Measurements from ENCODE around the gene GALNT10. TPM values are rescaled to one million over a fixed set of nuclear protein-coding genes. Genes with fewer than 3 reads are reported as not detected.

The GALNT10 gene
- total RNA-seq, 1 donor from 2014 or later = 178 TPM

DNA sequence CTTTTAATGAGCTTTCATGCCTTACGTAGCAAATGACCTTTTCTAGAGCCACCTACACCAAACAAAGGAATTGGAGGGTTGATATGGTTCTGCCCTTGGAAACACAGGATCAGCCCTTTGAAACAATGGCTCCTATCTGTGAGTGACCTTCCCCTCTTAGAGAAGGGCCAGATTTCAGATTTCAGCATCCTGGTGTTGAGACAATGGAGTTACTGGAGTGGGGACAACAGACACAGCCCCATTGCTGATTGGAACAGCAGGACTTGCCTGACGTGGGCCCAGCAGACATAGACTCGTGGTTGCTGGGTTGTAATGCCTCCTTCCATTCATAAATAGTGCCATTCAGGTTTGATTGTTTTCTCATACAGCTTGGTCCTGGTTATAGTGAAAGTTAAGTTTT lies 96.0 kb downstream of the GALNT10 start:
- no peaks in the 10 kb centered on the region for H3K9me3 Mint-ChIP-seq (ENCODE audit: unreplicated experiment)
- TF ChIP-seq, protein P1, sequence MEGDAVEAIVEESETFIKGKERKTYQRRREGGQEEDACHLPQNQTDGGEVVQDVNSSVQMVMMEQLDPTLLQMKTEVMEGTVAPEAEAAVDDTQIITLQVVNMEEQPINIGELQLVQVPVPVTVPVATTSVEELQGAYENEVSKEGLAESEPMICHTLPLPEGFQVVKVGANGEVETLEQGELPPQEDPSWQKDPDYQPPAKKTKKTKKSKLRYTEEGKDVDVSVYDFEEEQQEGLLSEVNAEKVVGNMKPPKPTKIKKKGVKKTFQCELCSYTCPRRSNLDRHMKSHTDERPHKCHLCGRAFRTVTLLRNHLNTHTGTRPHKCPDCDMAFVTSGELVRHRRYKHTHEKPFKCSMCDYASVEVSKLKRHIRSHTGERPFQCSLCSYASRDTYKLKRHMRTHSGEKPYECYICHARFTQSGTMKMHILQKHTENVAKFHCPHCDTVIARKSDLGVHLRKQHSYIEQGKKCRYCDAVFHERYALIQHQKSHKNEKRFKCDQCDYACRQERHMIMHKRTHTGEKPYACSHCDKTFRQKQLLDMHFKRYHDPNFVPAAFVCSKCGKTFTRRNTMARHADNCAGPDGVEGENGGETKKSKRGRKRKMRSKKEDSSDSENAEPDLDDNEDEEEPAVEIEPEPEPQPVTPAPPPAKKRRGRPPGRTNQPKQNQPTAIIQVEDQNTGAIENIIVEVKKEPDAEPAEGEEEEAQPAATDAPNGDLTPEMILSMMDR (IDR thresholded peaks at IDR 0.05) = no peak
- peaks cover 52% of the 10 kb centered on the region for H3K4me1 Mint-ChIP-seq (ENCODE audit: unreplicated experiment)
- no peak overlapping the region for H3K4me3 Mint-ChIP-seq (ENCODE audit: unreplicated experiment)
- peaks cover 2% of the 10 kb centered on the region for H3K36me3 Mint-ChIP-seq (ENCODE audit: unreplicated experiment)
- DNase-seq (ENCODE audit: extremely low spot score, unreplicated experiment) = peak; percentile 42
- peak overlapping the region; percentile 96 for H3K27ac Mint-ChIP-seq (ENCODE audit: unreplicated experiment)
- H3K27me3 Mint-ChIP-seq (ENCODE audit: unreplicated experiment) = no peaks in the 10 kb centered on the region

DNA sequence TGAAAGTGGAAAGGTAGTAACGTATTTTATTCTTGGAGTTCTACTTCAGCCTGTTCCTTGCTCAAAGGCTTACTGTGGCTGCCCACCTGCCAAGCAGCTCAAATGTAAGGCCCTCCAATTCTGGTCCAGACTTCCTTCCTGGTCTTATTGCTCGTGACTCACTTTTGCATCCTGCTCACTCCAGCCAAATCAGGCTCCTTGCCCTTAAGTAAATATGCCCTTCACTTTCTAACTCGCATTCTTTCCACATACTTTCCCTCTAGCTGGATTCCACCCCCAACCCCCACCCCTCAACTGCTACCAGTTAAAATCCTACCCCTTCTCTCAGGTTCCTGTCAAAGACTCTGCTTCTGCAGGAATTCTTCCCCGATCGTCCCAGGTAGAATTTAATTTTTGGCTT lies 96.6 kb downstream of the GALNT10 start:
- H3K4me3 Mint-ChIP-seq (ENCODE audit: unreplicated experiment) = peak overlapping the region; percentile 48
- H3K4me1 Mint-ChIP-seq (ENCODE audit: unreplicated experiment) = peaks cover 52% of the 10 kb centered on the region
- DNase-seq (ENCODE audit: extremely low spot score, unreplicated experiment) = peak; percentile 63
- H3K27me3 Mint-ChIP-seq (ENCODE audit: unreplicated experiment) = no peaks in the 10 kb centered on the region
- no peaks in the 10 kb centered on the region for H3K9me3 Mint-ChIP-seq (ENCODE audit: unreplicated experiment)
- peak overlapping the region; percentile 96 for H3K27ac Mint-ChIP-seq (ENCODE audit: unreplicated experiment)
- H3K36me3 Mint-ChIP-seq (ENCODE audit: unreplicated experiment) = peaks cover 2% of the 10 kb centered on the region
- TF ChIP-seq, protein P1 (IDR thresholded peaks at IDR 0.05) = no peak

DNA sequence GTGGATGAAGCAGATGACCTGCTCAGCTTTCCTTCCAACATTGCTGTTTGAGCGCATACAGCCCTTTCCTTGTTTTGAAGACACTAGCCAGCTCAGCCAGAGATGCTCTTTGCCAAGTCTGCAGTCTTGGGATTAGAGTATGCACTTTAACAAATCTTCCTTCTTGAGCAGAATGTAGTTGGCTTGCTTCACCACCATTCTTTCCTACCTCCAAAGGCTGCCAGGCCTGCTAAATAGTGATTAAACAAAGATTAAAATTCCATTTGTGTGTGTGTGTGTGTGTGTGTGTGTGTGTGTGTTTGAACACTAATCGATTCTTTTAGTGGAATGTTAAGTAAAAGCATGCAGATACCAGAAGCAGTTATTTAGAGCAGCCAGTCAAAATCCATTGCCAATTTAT lies 97.6 kb downstream of the GALNT10 start:
- peaks cover 2% of the 10 kb centered on the region for H3K36me3 Mint-ChIP-seq (ENCODE audit: unreplicated experiment)
- TF ChIP-seq, protein P1 (IDR thresholded peaks at IDR 0.05) = no peak
- no peaks in the 10 kb centered on the region for H3K9me3 Mint-ChIP-seq (ENCODE audit: unreplicated experiment)
- H3K4me1 Mint-ChIP-seq (ENCODE audit: unreplicated experiment) = peaks cover 52% of the 10 kb centered on the region
- H3K4me3 Mint-ChIP-seq (ENCODE audit: unreplicated experiment) = peak overlapping the region; percentile 48
- peak; percentile 38 for DNase-seq (ENCODE audit: extremely low spot score, unreplicated experiment)
- peak overlapping the region; percentile 96 for H3K27ac Mint-ChIP-seq (ENCODE audit: unreplicated experiment)
- no peaks in the 10 kb centered on the region for H3K27me3 Mint-ChIP-seq (ENCODE audit: unreplicated experiment)

DNA sequence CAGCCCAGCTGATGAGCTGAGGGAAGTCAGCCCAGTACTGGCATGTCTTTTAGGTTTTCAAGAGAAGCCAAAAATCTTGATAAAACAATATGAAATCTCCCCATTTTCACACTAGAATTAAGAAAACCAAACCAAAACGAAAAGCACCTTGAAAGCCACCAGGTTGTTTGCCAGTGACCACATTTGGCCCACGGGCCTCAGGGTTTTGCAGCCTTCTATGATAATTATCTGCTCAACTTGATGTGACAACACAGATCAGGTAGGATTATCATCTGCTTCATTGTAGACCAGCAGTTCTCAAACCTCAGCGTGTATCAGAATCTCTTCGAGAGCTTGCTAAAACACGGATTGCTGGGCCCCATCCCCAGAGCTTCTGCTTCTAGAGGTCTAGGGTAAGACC lies 101.4 kb downstream of the GALNT10 start:
- TF ChIP-seq, protein P1 (IDR thresholded peaks at IDR 0.05) = no peak
- Mint-ChIP-seq H3K9me3 (ENCODE audit: unreplicated experiment) (no peaks in the 10 kb centered on the region), H3K36me3 (ENCODE audit: unreplicated experiment) (peaks cover 27% of the 10 kb centered on the region), H3K4me1 (ENCODE audit: unreplicated experiment) (peaks cover 26% of the 10 kb centered on the region), H3K27me3 (ENCODE audit: unreplicated experiment) (no peaks in the 10 kb centered on the region), H3K4me3 (ENCODE audit: unreplicated experiment) (no peak overlapping the region), H3K27ac (ENCODE audit: unreplicated experiment) (peak overlapping the region; percentile 33)
- peak; percentile 42 for DNase-seq (ENCODE audit: extremely low spot score, unreplicated experiment)

DNA sequence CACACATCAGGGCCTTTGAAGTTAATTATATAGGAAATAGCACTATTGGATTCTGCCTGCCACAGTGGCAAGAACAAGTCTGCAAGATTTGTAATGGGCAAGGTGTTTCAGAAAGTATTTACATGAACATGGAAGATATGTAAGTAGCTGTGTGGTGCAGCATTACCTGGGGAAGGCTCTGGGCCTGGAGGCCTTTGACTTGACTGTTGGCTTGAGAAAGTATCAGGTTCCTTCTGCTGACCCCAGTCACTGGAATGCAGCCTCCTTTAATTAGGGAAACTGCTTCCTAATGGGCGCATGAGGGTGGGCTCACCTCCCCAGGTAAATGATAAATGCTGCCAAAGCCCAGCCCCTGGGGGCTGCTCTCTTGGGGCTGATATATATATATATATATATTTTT lies 102.7 kb downstream of the GALNT10 start:
- Mint-ChIP-seq H3K9me3 (ENCODE audit: unreplicated experiment) (no peaks in the 10 kb centered on the region), H3K36me3 (ENCODE audit: unreplicated experiment) (peaks cover 40% of the 10 kb centered on the region), H3K27me3 (ENCODE audit: unreplicated experiment) (no peaks in the 10 kb centered on the region), H3K4me1 (ENCODE audit: unreplicated experiment) (peaks cover 13% of the 10 kb centered on the region), H3K4me3 (ENCODE audit: unreplicated experiment) (no peak overlapping the region), H3K27ac (ENCODE audit: unreplicated experiment) (no peak overlapping the region)
- TF ChIP-seq, protein P1 (IDR thresholded peaks at IDR 0.05) = no peak
- peak; percentile 36 for DNase-seq (ENCODE audit: extremely low spot score, unreplicated experiment)
